HCT116 (cell line): ENCODE measurements around the gene ST3GAL3. TPM values are rescaled to one million over a fixed set of nuclear protein-coding genes. Genes with fewer than 3 reads are reported as not detected.

Source experiments
- ATAC-seq: fragments of 200-7000 bp; cut with Tn5 transposase; 2 replicates; pipeline ENCODE4 v1.9.1; 2020; ENCODE audit warnings: mild to moderate bottlenecking, moderate library complexity
- BruUV-seq: library from RNA; stranded (reverse); fragments of 400-500 nt; replicated peaks from 2 replicates; lab custom pipeline; 2021; lab: Mats Ljungman, UMichigan
- CTCF ChIA-PET: fragments of 300-600 bp; sonication (Branson Sonifier 250); formaldehyde crosslinking; loops from one replicate; lab custom pipeline; 2021; ENCODE audit warnings: antibody characterized with exemption; lab: Charles Lee
- POLR2A ChIA-PET: fragments of 300-600, 350-600 bp; sonication (Branson Sonifier 250); formaldehyde crosslinking; loops from one replicate; lab custom pipeline; 2021; ENCODE audit warnings: antibody characterized with exemption; lab: Charles Lee
- RAD21 ChIA-PET, 2 experiments: fragments of 300-600 bp; sonication (Branson Sonifier 250); formaldehyde crosslinking; loops; one replicate each; lab custom pipeline; 2023; ENCODE audit warnings: low total read pairs in 2 of 2; ENCODE audit not compliant: uncharacterized antibody in 2 of 2, unreplicated experiment in 2 of 2, low non-redundant PET in 1 of 2; lab: Charles Lee
- DNase-seq: peaks from one replicate; pipeline ENCODE4 v3.0.0-alpha.2; 2010; ENCODE audit warnings: low read depth, low spot score
- H2AFZ ChIP-seq: fragments of 200-600 bp; shearing (Covaris generic), sonication (generic); 2 replicates; pipeline ENCODE4 v1.6.1; 2017; ENCODE audit warnings: low read depth, mixed run types, mixed read lengths, antibody characterized with exemption, low read length; ENCODE audit not compliant: poor library complexity, severe bottlenecking
- H3K27ac ChIP-seq: 2 replicates; pipeline ENCODE4 v1.5.1; 2012; ENCODE audit warnings: low read depth, low read length
- H3K27me3 ChIP-seq: fragments of 200-600 bp; sonication (generic); 2 replicates; pipeline ENCODE4 v1.6.1; 2016; ENCODE audit warnings: mixed run types, low read length, mixed read lengths; ENCODE audit not compliant: insufficient read depth
- H3K36me3 ChIP-seq, 2 experiments: fragments of 200-500 bp in 1 of 2; fragments of 200-600 bp in 1 of 2; sonication (Bioruptor generic) in 1 of 2; sonication (generic) in 1 of 2; 2 replicates each; pipeline versions ENCODE4 v1.5.1 to v1.6.1; 2014 to 2016; ENCODE audit warnings: low read length in 2 of 2, inconsistent platforms in 1 of 2, mixed read lengths in 1 of 2, mixed run types in 1 of 2; ENCODE audit not compliant: insufficient read depth in 2 of 2, control insufficient read depth in 1 of 2
- H3K4me1 ChIP-seq, 2 experiments: fragments of 200-600 bp in 1 of 2; sonication (generic) in 1 of 2; 2 replicates each; pipeline versions ENCODE4 v1.5.1 to v1.6.1; 2012 to 2017; ENCODE audit warnings: low read length in 2 of 2, inconsistent platforms in 1 of 2, mild to moderate bottlenecking in 1 of 2, mixed read lengths in 1 of 2, mixed run types in 1 of 2, moderate library complexity in 1 of 2; ENCODE audit not compliant: insufficient read depth in 2 of 2, control insufficient read depth in 1 of 2
- H3K4me2 ChIP-seq: fragments of 200-600 bp; sonication (generic); 2 replicates; pipeline ENCODE4 v1.6.1; 2017; ENCODE audit warnings: mixed run types, low read length, mixed read lengths
- H3K4me3 ChIP-seq, 2 experiments: fragments of 200-600 bp in 1 of 2; sonication (generic) in 1 of 2; replicated peaks in 1 of 2; 2 replicates each; pipeline ENCODE4 v1.5.1; 2011 to 2016; ENCODE audit warnings: low read length in 2 of 2, control low read depth in 1 of 2, low read depth in 1 of 2, mild to moderate bottlenecking in 1 of 2, mixed read lengths in 1 of 2, mixed run types in 1 of 2
- H3K79me2 ChIP-seq: fragments of 200-600 bp; sonication (generic); 2 replicates; pipeline ENCODE4 v1.6.1; 2017; ENCODE audit warnings: mild to moderate bottlenecking, mixed run types, low read length, moderate library complexity, mixed read lengths; ENCODE audit not compliant: insufficient read depth
- H3K9ac ChIP-seq: fragments of 200-600 bp; sonication (generic); 2 replicates; pipeline ENCODE4 v1.6.1; 2016; ENCODE audit warnings: low read length, mixed read lengths
- H3K9me2 ChIP-seq: fragments of 200-600 bp; sonication (generic), shearing (Covaris generic); 2 replicates; pipeline ENCODE4 v1.6.1; 2017; ENCODE audit warnings: mixed run types, mild to moderate bottlenecking, moderate library complexity; ENCODE audit not compliant: insufficient read depth
- H3K9me3 ChIP-seq, 2 experiments: fragments of 200-500 bp in 1 of 2; fragments of 200-600 bp in 1 of 2; sonication (Bioruptor generic) in 1 of 2; sonication (generic) in 1 of 2; 2 replicates each; pipeline ENCODE4 v1.6.1; 2014 to 2017; ENCODE audit warnings: low read length in 2 of 2, mixed read lengths in 2 of 2, inconsistent platforms in 1 of 2, low read depth in 1 of 2, mild to moderate bottlenecking in 1 of 2, mixed run types in 1 of 2, moderate library complexity in 1 of 2; ENCODE audit not compliant: control insufficient read depth in 1 of 2, insufficient read depth in 1 of 2
- H4K20me1 ChIP-seq: fragments of 200-600 bp; sonication (generic), shearing (Covaris generic); 2 replicates; pipeline ENCODE4 v1.6.1; 2017; ENCODE audit warnings: mixed run types, mild to moderate bottlenecking, moderate library complexity; ENCODE audit not compliant: insufficient read depth
- CBX3 ChIP-seq: IDR thresholded peaks from 2 replicates; pipeline ENCODE4 v1.6.1; 2012; ENCODE audit warnings: low read depth
- CEBPB ChIP-seq: IDR thresholded peaks from 2 replicates; pipeline ENCODE4 v1.6.1; 2012; ENCODE audit warnings: low read depth
- EGR1 ChIP-seq: IDR thresholded peaks from 2 replicates; pipeline ENCODE4 v1.6.1; 2012; ENCODE audit warnings: low read depth
- ELF1 ChIP-seq: IDR thresholded peaks from 2 replicates; pipeline ENCODE4 v1.6.1; 2012; ENCODE audit warnings: low read depth, borderline replicate concordance
- EZH2 ChIP-seq: fragments of 200-600 bp; sonication (generic); IDR thresholded peaks from 2 replicates; pipeline ENCODE4 v1.6.1; 2017; ENCODE audit warnings: antibody characterized with exemption, mixed run types
- FOSL1 ChIP-seq: IDR thresholded peaks from 2 replicates; pipeline ENCODE4 v1.6.1; 2012; ENCODE audit warnings: low read depth
- SP1 ChIP-seq: IDR thresholded peaks from 2 replicates; pipeline ENCODE4 v1.6.1; 2012; ENCODE audit warnings: low read depth
- SRF ChIP-seq: IDR thresholded peaks from 2 replicates; pipeline ENCODE4 v1.6.1; 2012; ENCODE audit warnings: low read depth
- TCF7L2 ChIP-seq: IDR thresholded peaks from 2 replicates; pipeline ENCODE4 v1.7.0; 2011; ENCODE audit warnings: borderline replicate concordance, inconsistent platforms; ENCODE audit not compliant: insufficient read depth, insufficient read length; ENCODE audit errors: extremely low read depth
- YY1 ChIP-seq: IDR thresholded peaks from 2 replicates; pipeline ENCODE4 v1.6.1; 2011; ENCODE audit warnings: low read length, low read depth, moderate library complexity, mild to moderate bottlenecking; ENCODE audit not compliant: insufficient replicate concordance; ENCODE audit errors: extremely low read depth
- intact Hi-C: fragments of 100-400 bp; cut with micrococcal nuclease; formaldehyde crosslinking; loops from 2 replicates; pipeline ENCODE4 v1.10.0; 2022
- total RNA-seq: library from RNA; stranded (reverse); gene quantifications from one replicate; pipeline ENCODE4 v1.2.1, GENCODE V29; 2021; ENCODE audit not compliant: unreplicated experiment
- TF ChIP-seq, protein P1 (sequence below), 3 experiments: fragments of 200-600 bp in 1 of 3; sonication (generic) in 1 of 3; IDR thresholded peaks in 2 of 3; conservative IDR thresholded peaks in 1 of 3; 2 replicates each; pipeline ENCODE4 v1.5.1; 2012 to 2017; ENCODE audit warnings: low read depth in 2 of 3, low read length in 2 of 3, antibody characterized with exemption in 1 of 3, borderline replicate concordance in 1 of 3, control low read depth in 1 of 3, mild to moderate bottlenecking in 1 of 3, mixed read lengths in 1 of 3, mixed run types in 1 of 3, moderate library complexity in 1 of 3; ENCODE audit not compliant: insufficient read depth in 1 of 3
- TF ChIP-seq, protein P2 (sequence below): IDR thresholded peaks from 2 replicates; pipeline ENCODE4 v1.6.1; 2012

Gene ST3GAL3
- total RNA-seq, 1 experiment from 2014 or later = 7.2 TPM

DNA sequence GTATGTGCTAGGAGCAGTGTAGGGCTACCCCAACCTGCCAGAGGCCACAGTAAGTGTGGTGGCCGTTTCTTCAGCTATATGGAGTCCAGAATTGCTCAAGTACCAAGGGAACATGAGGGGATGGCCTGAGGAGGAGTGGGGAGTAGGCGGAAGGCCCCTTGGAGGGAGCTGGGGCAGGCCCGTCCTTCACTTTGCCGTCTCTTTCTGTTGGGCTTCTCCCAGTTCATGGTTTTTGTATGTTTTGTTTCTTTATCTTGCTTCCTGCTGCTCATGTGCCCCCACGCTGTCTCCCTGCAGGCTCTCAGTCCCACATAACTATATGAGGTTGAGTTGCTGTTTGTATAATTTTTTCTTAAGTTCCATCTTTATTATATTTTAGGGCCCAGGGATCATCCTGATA lies 256.6 kb downstream of the ST3GAL3 start:
- no peaks in the 10 kb centered on the region for H3K79me2 ChIP-seq
- RAD21 ChIA-PET = no interaction called here

DNA sequence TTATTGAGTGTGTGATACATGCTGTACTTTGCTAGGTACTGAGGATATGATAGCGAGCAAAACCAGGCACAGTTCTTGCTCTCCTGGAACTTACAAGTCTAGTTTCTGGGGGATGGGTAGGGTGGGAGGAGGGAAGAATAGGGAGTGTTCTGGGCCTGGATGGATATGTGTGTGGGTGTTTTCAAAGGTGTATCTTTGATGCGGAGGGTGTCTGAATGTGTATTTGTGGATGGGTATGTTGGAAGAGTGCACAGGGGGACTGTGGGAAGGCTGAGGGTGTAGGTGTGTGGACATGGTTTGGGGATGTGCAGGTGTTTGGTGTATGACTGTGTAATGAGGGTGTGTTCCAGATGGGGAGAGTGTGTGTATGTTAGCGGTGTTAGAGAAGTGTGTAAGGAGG lies 258.0 kb downstream of the ST3GAL3 start:
- H3K4me3 ChIP-seq = no peak overlapping the region
- H3K9me2 ChIP-seq = no peaks in the 10 kb centered on the region
- peaks cover 5% of the 10 kb centered on the region for H3K79me2 ChIP-seq
- H3K4me2 ChIP-seq = no peak overlapping the region
- BruUV-seq = no TSS peak
- no peak overlapping the region for H2AFZ ChIP-seq
- intact Hi-C loops = no loop called here
- no peak for DNase-seq
- ChIA-PET POLR2A (no interaction called here), CTCF (no interaction called here), RAD21 (no interaction called here)
- no peaks in the 10 kb centered on the region for H4K20me1 ChIP-seq
- ATAC-seq = no peak
- TF ChIP-seq EZH2 = no peak
- TF ChIP-seq, protein P1, sequence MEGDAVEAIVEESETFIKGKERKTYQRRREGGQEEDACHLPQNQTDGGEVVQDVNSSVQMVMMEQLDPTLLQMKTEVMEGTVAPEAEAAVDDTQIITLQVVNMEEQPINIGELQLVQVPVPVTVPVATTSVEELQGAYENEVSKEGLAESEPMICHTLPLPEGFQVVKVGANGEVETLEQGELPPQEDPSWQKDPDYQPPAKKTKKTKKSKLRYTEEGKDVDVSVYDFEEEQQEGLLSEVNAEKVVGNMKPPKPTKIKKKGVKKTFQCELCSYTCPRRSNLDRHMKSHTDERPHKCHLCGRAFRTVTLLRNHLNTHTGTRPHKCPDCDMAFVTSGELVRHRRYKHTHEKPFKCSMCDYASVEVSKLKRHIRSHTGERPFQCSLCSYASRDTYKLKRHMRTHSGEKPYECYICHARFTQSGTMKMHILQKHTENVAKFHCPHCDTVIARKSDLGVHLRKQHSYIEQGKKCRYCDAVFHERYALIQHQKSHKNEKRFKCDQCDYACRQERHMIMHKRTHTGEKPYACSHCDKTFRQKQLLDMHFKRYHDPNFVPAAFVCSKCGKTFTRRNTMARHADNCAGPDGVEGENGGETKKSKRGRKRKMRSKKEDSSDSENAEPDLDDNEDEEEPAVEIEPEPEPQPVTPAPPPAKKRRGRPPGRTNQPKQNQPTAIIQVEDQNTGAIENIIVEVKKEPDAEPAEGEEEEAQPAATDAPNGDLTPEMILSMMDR (IDR thresholded peaks at IDR 0.05 in 2 of 3, conservative IDR thresholded peaks at IDR 0.05 in 1 of 3; ENCODE audit: borderline replicate concordance in 1 of 3, insufficient read depth in 1 of 3, low read depth in 2 of 3, low read length in 2 of 3) = no peak
- no peak for TF ChIP-seq SRF
- TF ChIP-seq, protein P2, sequence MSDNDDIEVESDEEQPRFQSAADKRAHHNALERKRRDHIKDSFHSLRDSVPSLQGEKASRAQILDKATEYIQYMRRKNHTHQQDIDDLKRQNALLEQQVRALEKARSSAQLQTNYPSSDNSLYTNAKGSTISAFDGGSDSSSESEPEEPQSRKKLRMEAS = no peak
- no peak for TF ChIP-seq TCF7L2
- no peak for TF ChIP-seq CBX3
- peaks cover 0 to 4% of the 10 kb centered on the region in 2 experiments; a peak in 1 of 4 replicates for H3K4me1 ChIP-seq
- H3K36me3 ChIP-seq = no peaks in the 10 kb centered on the region; a peak in 2 of 4 replicates
- H3K9me3 ChIP-seq = no peaks in the 10 kb centered on the region
- no peak overlapping the region for H3K27ac ChIP-seq
- no peak overlapping the region for H3K9ac ChIP-seq
- H3K27me3 ChIP-seq = no peaks in the 10 kb centered on the region

More for the DNA sequence above, 256.6 kb downstream of the ST3GAL3 start:
- BruUV-seq = no TSS peak
- DNase-seq = no peak
- Histone ChIP-seq H3K9me3 (no peaks in the 10 kb centered on the region), H3K4me2 (no peak overlapping the region), H3K27ac (no peak overlapping the region), H3K9ac (no peak overlapping the region), H3K9me2 (no peaks in the 10 kb centered on the region), H3K4me1 (no peaks in the 10 kb centered on the region), H2AFZ (no peak overlapping the region), H4K20me1 (no peaks in the 10 kb centered on the region), H3K27me3 (no peaks in the 10 kb centered on the region), H3K4me3 (no peak overlapping the region), H3K36me3 (no peaks in the 10 kb centered on the region; a peak in 2 of 4 replicates)
- intact Hi-C loops = no loop called here
- ChIA-PET POLR2A (interaction anchor here (0.7 kb wide), 1 partner anchor 10 kb away, joined by 3 read pairs; no protein-coding TSS in a partner anchor), CTCF (no interaction called here)
- no peak for TF ChIP-seq ELF1
- TF ChIP-seq CEBPB = no peak
- TF ChIP-seq EZH2 = no peak
- TF ChIP-seq YY1 = no peak
- TF ChIP-seq FOSL1 = no peak
- no peak for TF ChIP-seq TCF7L2
- TF ChIP-seq SRF = no peak
- no peak for TF ChIP-seq EGR1
- TF ChIP-seq SP1 = no peak
- no peak for ATAC-seq
